ENCODE results near the gene SPAG9.
"Not testable (repeated sequence)": the region's sequence is repeated elsewhere in the genome, so short reads cannot be mapped to it uniquely, and the experiment has no call there.

The SPAG9 gene

DNA sequence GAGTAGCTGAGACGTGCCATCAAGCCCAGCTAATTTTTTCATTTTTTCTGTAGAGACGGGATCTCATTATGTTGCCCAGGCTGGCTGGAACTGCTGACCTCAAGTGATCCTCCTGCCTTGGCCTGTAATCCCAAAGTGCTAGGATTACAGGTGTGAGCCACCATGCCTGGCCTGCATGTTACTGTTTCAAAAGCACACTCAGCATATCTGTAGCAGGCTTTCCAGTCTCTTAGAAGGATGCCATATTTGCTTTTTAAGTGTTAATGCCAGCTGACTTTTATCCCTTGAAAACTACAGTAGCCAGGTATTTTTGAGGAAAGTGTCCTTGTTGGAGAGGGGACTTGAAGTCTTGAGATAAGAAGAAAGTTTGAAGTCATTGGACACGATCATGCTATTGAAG, 15.3 kb upstream of the SPAG9 start:
- no peak overlapping the region for H3K4me3 ChIP-seq (ENCODE audit: control insufficient read depth, low read depth, low read length)
- no peak for DNase-seq (ENCODE audit: low read depth)
- TF ChIP-seq, protein P1, sequence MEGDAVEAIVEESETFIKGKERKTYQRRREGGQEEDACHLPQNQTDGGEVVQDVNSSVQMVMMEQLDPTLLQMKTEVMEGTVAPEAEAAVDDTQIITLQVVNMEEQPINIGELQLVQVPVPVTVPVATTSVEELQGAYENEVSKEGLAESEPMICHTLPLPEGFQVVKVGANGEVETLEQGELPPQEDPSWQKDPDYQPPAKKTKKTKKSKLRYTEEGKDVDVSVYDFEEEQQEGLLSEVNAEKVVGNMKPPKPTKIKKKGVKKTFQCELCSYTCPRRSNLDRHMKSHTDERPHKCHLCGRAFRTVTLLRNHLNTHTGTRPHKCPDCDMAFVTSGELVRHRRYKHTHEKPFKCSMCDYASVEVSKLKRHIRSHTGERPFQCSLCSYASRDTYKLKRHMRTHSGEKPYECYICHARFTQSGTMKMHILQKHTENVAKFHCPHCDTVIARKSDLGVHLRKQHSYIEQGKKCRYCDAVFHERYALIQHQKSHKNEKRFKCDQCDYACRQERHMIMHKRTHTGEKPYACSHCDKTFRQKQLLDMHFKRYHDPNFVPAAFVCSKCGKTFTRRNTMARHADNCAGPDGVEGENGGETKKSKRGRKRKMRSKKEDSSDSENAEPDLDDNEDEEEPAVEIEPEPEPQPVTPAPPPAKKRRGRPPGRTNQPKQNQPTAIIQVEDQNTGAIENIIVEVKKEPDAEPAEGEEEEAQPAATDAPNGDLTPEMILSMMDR (IDR thresholded peaks at IDR 0.05; ENCODE audit: control insufficient read depth, insufficient read depth, low read depth, low read length, missing control alignments) = no peak

DNA sequence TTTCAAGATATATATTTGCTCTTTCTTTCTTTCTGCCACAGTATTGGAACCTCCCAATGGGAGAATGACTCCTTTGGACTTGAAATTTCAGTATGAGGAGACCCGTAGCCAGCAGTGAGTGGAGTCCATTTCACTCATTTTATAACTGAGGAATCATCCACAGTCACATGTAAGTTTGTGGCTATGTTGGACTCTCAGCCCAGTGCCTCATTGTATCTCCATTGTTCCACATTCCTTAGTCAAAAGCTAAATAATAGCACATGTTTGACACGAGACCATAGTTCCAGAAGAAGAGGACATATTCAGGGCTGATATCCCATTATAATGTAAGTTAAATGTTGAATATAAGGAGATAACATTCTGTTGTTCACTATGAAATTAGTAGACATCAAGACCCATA, 12.7 kb upstream of the SPAG9 start:
- no peak for DNase-seq (ENCODE audit: low read depth)
- TF ChIP-seq, protein P1 (IDR thresholded peaks at IDR 0.05; ENCODE audit: control insufficient read depth, insufficient read depth, low read depth, low read length, missing control alignments) = no peak
- no peak overlapping the region for H3K4me3 ChIP-seq (ENCODE audit: control insufficient read depth, low read depth, low read length)

DNA sequence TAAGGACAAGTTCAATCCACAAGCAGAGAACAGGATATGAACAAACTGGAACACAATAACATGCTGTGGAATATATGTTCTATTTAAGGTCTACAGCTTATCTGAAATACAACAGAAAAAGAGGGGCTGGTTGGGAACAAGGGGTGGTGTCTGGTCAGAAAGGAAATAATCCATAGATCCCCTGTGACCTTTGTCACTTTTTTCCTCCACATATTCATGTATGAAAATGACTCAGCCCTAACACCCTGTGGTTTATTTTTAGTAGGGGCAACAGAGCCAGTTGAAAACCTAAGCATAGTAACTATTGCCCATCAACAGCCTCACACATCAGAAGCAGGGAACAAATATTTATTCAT, 12.3 kb upstream of the SPAG9 start:
- TF ChIP-seq, protein P1 (IDR thresholded peaks at IDR 0.05; ENCODE audit: control insufficient read depth, insufficient read depth, low read depth, low read length, missing control alignments) = no peak
- no peak for DNase-seq (ENCODE audit: low read depth)
- H3K4me3 ChIP-seq (ENCODE audit: control insufficient read depth, low read depth, low read length) = no peak overlapping the region

DNA sequence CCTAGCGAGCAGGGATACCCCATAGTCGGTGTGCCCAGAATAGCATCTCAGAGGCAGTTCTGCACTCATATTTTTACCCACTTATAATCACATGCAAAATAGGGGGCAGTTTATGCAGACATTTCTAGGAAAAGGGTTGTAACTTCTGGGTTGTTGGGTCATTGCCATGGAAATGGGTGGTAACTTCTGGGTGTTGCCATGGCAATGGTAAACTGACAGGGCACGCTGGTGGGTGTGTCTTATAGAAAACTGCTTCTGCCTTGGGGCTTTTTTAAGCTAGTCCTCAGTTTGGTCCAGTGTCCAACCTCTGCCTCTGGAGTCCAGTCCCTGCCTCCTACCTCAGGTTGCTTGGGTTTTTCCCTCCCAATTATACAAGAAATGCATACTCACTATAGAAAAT, 7.4 kb upstream of the SPAG9 start:
- H3K4me3 ChIP-seq (ENCODE audit: control insufficient read depth, low read depth, low read length) = no peak overlapping the region
- no peak for DNase-seq (ENCODE audit: low read depth)
- TF ChIP-seq, protein P1 (IDR thresholded peaks at IDR 0.05; ENCODE audit: control insufficient read depth, insufficient read depth, low read depth, low read length, missing control alignments) = no peak

DNA sequence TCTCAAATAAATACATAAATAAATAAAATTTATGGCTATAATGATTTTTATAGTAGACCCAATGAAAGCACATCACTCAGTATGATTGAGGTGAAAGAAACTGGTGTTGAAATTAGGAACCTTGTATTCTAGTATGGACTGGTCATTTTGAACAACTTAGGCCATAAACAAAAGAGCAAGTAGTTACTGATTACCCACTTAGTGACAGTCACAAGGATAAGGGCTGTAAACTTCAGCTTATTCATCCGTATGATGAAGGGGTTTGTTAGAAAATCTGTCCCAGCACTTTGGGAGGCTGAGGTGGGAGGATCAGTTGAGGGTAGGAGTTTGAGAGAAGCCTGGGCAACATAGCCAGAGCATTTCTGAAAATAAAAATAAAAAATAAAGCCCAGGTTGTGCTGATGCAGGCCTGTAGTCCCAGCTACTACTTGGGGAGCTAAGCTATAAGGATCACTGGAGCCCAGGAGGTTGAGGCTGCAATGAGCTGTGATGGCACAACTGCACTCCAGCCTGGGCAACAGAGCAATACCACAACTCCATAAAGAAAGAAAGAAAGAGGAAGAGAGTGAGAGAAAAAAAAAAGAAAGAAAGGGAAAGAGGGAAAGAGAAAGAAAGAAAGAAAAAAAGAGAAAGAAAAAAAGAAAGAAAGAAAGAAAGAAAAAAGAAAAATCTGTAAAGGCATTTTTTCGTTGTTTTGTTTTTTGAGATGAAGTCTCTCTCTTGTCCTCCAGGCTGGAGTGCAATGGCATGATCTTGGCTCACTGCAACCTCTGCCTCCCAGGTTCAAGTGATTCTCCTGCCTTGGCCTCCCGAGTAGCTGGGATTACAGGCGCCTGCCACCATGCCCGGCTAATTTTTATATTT, 4.2 kb upstream of the SPAG9 start:
- DNase-seq (ENCODE audit: low read depth) = no peak
- TF ChIP-seq, protein P1 (IDR thresholded peaks at IDR 0.05; ENCODE audit: control insufficient read depth, insufficient read depth, low read depth, low read length, missing control alignments) = no peak
- no peak overlapping the region for H3K4me3 ChIP-seq (ENCODE audit: control insufficient read depth, low read depth, low read length)

DNA sequence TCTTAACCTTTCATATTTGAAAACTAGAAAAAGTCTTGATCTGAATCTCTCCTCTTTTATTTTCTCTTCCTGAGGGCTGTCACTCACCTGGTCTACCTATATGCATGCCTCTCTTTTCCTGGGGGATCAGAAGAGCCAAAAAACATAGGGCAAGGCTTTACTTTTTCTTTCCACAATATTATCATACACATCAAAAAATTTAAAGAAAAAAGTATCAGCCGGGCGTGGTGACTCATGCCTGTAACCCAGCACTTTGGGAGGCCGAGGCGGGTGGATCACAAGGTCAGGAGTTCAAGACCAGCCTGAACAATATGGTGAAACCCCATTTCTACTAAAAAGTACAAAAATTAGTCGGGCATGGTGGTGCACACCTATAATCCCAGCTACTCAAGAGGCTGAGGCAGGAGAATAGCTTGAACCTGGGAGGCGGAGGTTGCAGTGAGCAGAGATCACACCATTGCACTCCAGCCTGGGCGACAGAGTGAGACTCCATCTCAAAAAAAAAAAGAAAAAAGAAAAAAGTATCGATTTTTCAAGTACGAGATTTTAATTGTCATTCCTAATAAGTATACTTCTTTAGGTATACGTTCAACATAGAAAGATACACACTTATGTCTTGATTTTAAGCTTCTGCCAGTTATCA, 1.9 kb upstream of the SPAG9 start:
- not testable (repeated sequence) for H3K4me3 ChIP-seq (ENCODE audit: control insufficient read depth, low read depth, low read length)

More for the DNA sequence above, 1.9 kb upstream of the SPAG9 start:
- not testable (repeated sequence) for DNase-seq (ENCODE audit: low read depth)
